Tibial artery (tissue), 4 donors: ENCODE data around the gene BEGAIN.

ENCODE experiments used
- DNase-seq, 2 donors: peaks; one replicate each; pipeline ENCODE4 v3.0.0-alpha.2; 2019
- H3K27ac ChIP-seq, 2 donors: fragments of 200-600 bp; sonication (generic) in 1 of 2; 1 replicate in 1 of 2; 2 replicates in 1 of 2; pipeline ENCODE4 v1.5.1; 2018 to 2019; ENCODE audit warnings: mild to moderate bottlenecking in 1 of 2
- H3K27me3 ChIP-seq, 2 donors: fragments of 200-600 bp; sonication (generic) in 1 of 2; one replicate each; pipeline versions ENCODE4 v1.5.1 to v1.6.0; 2016 to 2019
- H3K36me3 ChIP-seq, 3 donors: fragments of 200-600 bp; sonication (generic) in 2 of 3; one replicate each; pipeline ENCODE4 v1.5.1; 2016 to 2019; ENCODE audit warnings: mild to moderate bottlenecking in 2 of 3
- H3K4me1 ChIP-seq, 4 donors: fragments of 200-600 bp; sonication (generic) in 2 of 4; 1 replicate in 3 of 4; 2 replicates in 1 of 4; pipeline ENCODE4 v1.5.1; 2016 to 2019
- H3K4me3 ChIP-seq, 2 donors: fragments of 200-600 bp; sonication (generic) in 1 of 2; 1 replicate in 1 of 2; 2 replicates in 1 of 2; pipeline ENCODE4 v1.5.1; 2018 to 2019; ENCODE audit warnings: mild to moderate bottlenecking in 2 of 2
- H3K9me3 ChIP-seq, 3 donors: fragments of 200-600 bp; sonication (generic) in 1 of 3; one replicate each; pipeline ENCODE4 v1.5.1; 2016 to 2019
- intact Hi-C: fragments of 100-400 bp; cut with DNase I; formaldehyde crosslinking; loops from one replicate; pipeline ENCODE4 v1.15.0; 2023; ENCODE audit warnings: low total_unique reads
- TF ChIP-seq, protein P1 (sequence below), 2 experiments: fragments of 200-600 bp in 1 of 2; fragments of 450-650 bp in 1 of 2; IDR thresholded peaks; one replicate each; pipeline ENCODE4 v1.5.1; 2017 to 2019; ENCODE audit warnings: antibody characterized with exemption in 2 of 2, mild to moderate bottlenecking in 1 of 2, moderate library complexity in 1 of 2

Gene BEGAIN

GRCh38 chr14:100541621-100542560 lies 45.3 kb downstream of the BEGAIN start:
- Histone ChIP-seq H3K27ac (no peak overlapping the region), H3K27me3 (no peaks in the 10 kb centered on the region), H3K4me1 (peaks cover 0 to 10% (median 4%) of the 10 kb centered on the region in 4 donors), H3K36me3 (peaks cover 0 to 4% (median 0%) of the 10 kb centered on the region in 3 donors), H3K9me3 (no peaks in the 10 kb centered on the region), H3K4me3 (no peak overlapping the region)
- no peak for DNase-seq
- TF ChIP-seq, protein P1, sequence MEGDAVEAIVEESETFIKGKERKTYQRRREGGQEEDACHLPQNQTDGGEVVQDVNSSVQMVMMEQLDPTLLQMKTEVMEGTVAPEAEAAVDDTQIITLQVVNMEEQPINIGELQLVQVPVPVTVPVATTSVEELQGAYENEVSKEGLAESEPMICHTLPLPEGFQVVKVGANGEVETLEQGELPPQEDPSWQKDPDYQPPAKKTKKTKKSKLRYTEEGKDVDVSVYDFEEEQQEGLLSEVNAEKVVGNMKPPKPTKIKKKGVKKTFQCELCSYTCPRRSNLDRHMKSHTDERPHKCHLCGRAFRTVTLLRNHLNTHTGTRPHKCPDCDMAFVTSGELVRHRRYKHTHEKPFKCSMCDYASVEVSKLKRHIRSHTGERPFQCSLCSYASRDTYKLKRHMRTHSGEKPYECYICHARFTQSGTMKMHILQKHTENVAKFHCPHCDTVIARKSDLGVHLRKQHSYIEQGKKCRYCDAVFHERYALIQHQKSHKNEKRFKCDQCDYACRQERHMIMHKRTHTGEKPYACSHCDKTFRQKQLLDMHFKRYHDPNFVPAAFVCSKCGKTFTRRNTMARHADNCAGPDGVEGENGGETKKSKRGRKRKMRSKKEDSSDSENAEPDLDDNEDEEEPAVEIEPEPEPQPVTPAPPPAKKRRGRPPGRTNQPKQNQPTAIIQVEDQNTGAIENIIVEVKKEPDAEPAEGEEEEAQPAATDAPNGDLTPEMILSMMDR (IDR thresholded peaks at IDR 0.05), result no peak
- intact Hi-C loops, result no loop called here

GRCh38 chr14:100540926-100541620 lies 46.1 kb downstream of the BEGAIN start:
- Histone ChIP-seq H3K9me3 (no peaks in the 10 kb centered on the region), H3K4me1 (peaks cover 0 to 2% (median under 1%) of the 10 kb centered on the region in 4 donors), H3K36me3 (peaks cover 0 to 4% (median 0%) of the 10 kb centered on the region in 3 donors), H3K27me3 (no peaks in the 10 kb centered on the region), H3K27ac (no peak overlapping the region), H3K4me3 (no peak overlapping the region)
- no peak for DNase-seq
- TF ChIP-seq, protein P1 (IDR thresholded peaks at IDR 0.05), result no peak
- intact Hi-C loops, result no loop called here

- H3K27me3 ChIP-seq, result no peaks in the 10 kb centered on the region
- no peak overlapping the region for H3K27ac ChIP-seq
- H3K9me3 ChIP-seq, result no peaks in the 10 kb centered on the region
- no peak overlapping the region for H3K4me3 ChIP-seq
- H3K4me1 ChIP-seq, result no peaks in the 10 kb centered on the region
- peak in 1 of 2 donors; percentile 53 for DNase-seq
- TF ChIP-seq, protein P1 (IDR thresholded peaks at IDR 0.05), result no peak
- H3K36me3 ChIP-seq, result peaks cover 0 to 4% (median 0%) of the 10 kb centered on the region in 3 donors
- intact Hi-C loops, result no loop called here
Observed at GRCh38 chr14:100540141-100540925, 46.9 kb downstream of the BEGAIN start.

GRCh38 chr14:100539766-100540140 lies 47.5 kb downstream of the BEGAIN start:
- no peaks in the 10 kb centered on the region for H3K27me3 ChIP-seq
- DNase-seq, result peak in 1 of 2 donors; percentile 53

More at GRCh38 chr14:100539766-100540140, 47.5 kb downstream of the BEGAIN start:
- no peak overlapping the region for H3K27ac ChIP-seq
- peaks cover 0 to 4% (median 0%) of the 10 kb centered on the region in 3 donors for H3K36me3 ChIP-seq
- no peak overlapping the region for H3K4me3 ChIP-seq
- no peaks in the 10 kb centered on the region for H3K4me1 ChIP-seq
- intact Hi-C loops, result no loop called here
- TF ChIP-seq, protein P1 (IDR thresholded peaks at IDR 0.05), result no peak
- no peaks in the 10 kb centered on the region for H3K9me3 ChIP-seq
